HepG2 (cell line): Measurements from ENCODE around the gene CHL1. TPM values are rescaled to one million over a fixed set of nuclear protein-coding genes. Genes with fewer than 3 reads are reported as not detected.

Source experiments
- ATAC-seq: fragments of 200-7000 bp; cut with Tn5 transposase; 3 replicates; pipeline ENCODE4 v1.9.1; 2020; ENCODE audit warnings: mild to moderate bottlenecking, moderate library complexity
- BruUV-seq: library from RNA; stranded (reverse); fragments of 400-500 nt; replicated peaks from 2 replicates; lab custom pipeline; 2021; lab: Mats Ljungman, UMichigan
- CTCF ChIA-PET: fragments of 300-600 bp; formaldehyde crosslinking; extraction: SDS; loops from one replicate; lab custom pipeline; 2021; ENCODE audit warnings: low total read pairs, inconsistent platforms, low intra/inter-chr PET ratio; lab: Yijun Ruan, JAX
- POLR2A ChIA-PET: fragments of 350-600 bp; sonication (Branson Sonifier 250); formaldehyde crosslinking; loops from one replicate; lab custom pipeline; 2020; ENCODE audit warnings: antibody characterized with exemption, inconsistent platforms; lab: Yijun Ruan, JAX
- DNase-seq: peaks from one replicate; pipeline ENCODE4 v3.0.0-alpha.2; 2015; ENCODE audit warnings: low spot score
- FAIRE-seq: peaks from 3 replicates; lab custom pipeline; 2011; peaks lifted over from hg19 to GRCh38; lab: Jason Lieb, UNC
- H2AFZ ChIP-seq: one replicate; pipeline ENCODE4 v1.6.1; 2011; ENCODE audit warnings: low read length, inconsistent platforms
- H3K27ac ChIP-seq: fragments of 300-600 bp; 3 replicates; pipeline ENCODE4 v1.8.0; 2011; ENCODE audit warnings: mixed run types, mild to moderate bottlenecking, mixed read lengths, low read length, inconsistent platforms; ENCODE audit not compliant: insufficient read depth; ENCODE audit errors: extremely low read length
- H3K27me3 ChIP-seq, 2 experiments: fragments of 200-600 bp in 1 of 2; 2 replicates in 1 of 2; 3 replicates in 1 of 2; pipeline versions ENCODE4 v1.6.0 to v1.8.0; 2011; ENCODE audit warnings: low read length in 2 of 2, mild to moderate bottlenecking in 2 of 2, moderate library complexity in 2 of 2, inconsistent platforms in 1 of 2; ENCODE audit not compliant: insufficient read depth in 2 of 2, control insufficient read depth in 1 of 2
- H3K36me3 ChIP-seq, 2 experiments: fragments of 200-600 bp in 1 of 2; replicated peaks in 1 of 2; 2 replicates in 1 of 2; 3 replicates in 1 of 2; pipeline versions ENCODE4 v1.5.1 to v1.8.0; 2011; ENCODE audit warnings: low read length in 2 of 2, inconsistent platforms in 1 of 2; ENCODE audit not compliant: insufficient read depth in 2 of 2, control insufficient read depth in 1 of 2
- H3K4me1 ChIP-seq: 2 replicates; pipeline ENCODE4 v1.5.1; 2012; ENCODE audit warnings: low read length, inconsistent platforms; ENCODE audit not compliant: insufficient read depth
- H3K4me2 ChIP-seq: 2 replicates; pipeline ENCODE4 v1.6.0; 2011; ENCODE audit warnings: low read depth, low read length, inconsistent platforms
- H3K4me3 ChIP-seq, 3 experiments: fragments of 200-600 bp in 1 of 3; sonication (generic), shearing (Covaris generic) in 1 of 3; replicated peaks in 1 of 3; 2 replicates each; pipeline ENCODE4 v1.5.1; 2011 to 2016; ENCODE audit warnings: low read length in 3 of 3, inconsistent platforms in 2 of 3, low read depth in 2 of 3, mild to moderate bottlenecking in 2 of 3, control low read depth in 1 of 3, mixed read lengths in 1 of 3; ENCODE audit not compliant: insufficient read depth in 1 of 3
- H3K79me2 ChIP-seq: one replicate; pipeline ENCODE4 v1.6.1; 2011; ENCODE audit warnings: low read length, inconsistent platforms; ENCODE audit not compliant: insufficient read depth
- H3K9ac ChIP-seq: 2 replicates; pipeline ENCODE4 v1.6.0; 2011; ENCODE audit warnings: mild to moderate bottlenecking, low read depth, low read length, inconsistent platforms; ENCODE audit not compliant: insufficient read depth
- H3K9me3 ChIP-seq: 2 replicates; pipeline ENCODE4 v1.5.1; 2012; ENCODE audit warnings: mild to moderate bottlenecking, low read length
- H4K20me1 ChIP-seq: 2 replicates; pipeline ENCODE4 v1.6.0; 2011; ENCODE audit warnings: inconsistent platforms, mild to moderate bottlenecking, low read length, moderate library complexity; ENCODE audit not compliant: insufficient read depth
- CBX5 ChIP-seq: sonication (generic); formaldehyde crosslinking; IDR thresholded peaks from 2 replicates; pipeline ENCODE4 v1.4.0; 2020; ENCODE audit warnings: missing genetic modification reagents, borderline replicate concordance
- GTF2F1 ChIP-seq: fragments of 150-350 bp; IDR thresholded peaks from 2 replicates; pipeline ENCODE4 v1.6.1; 2014; ENCODE audit warnings: low read length
- HOXA7 ChIP-seq: sonication (generic); formaldehyde crosslinking; IDR thresholded peaks from 2 replicates; pipeline ENCODE4 v1.8.1; 2022; ENCODE audit warnings: mild to moderate bottlenecking, missing genetic modification reagents, moderate library complexity
- NR2F2 ChIP-seq: IDR thresholded peaks from 2 replicates; pipeline ENCODE4 v1.6.1; 2012; ENCODE audit warnings: low read depth, inconsistent platforms, borderline replicate concordance
- U2AF2 ChIP-seq: fragments of 200-400 bp; formaldehyde crosslinking; IDR thresholded peaks from 2 replicates; pipeline ENCODE4 v1.6.1; 2017; ENCODE audit warnings: low read depth, mild to moderate bottlenecking, low read length
- ZFP1 ChIP-seq: IDR thresholded peaks from 2 replicates; pipeline ENCODE4 v1.6.1; 2016
- ZNF331 ChIP-seq: sonication (generic); formaldehyde crosslinking; IDR thresholded peaks from 2 replicates; pipeline ENCODE4 v1.4.0; 2020; ENCODE audit warnings: missing genetic modification reagents
- ZNF607 ChIP-seq: sonication (generic); formaldehyde crosslinking; IDR thresholded peaks from 2 replicates; pipeline ENCODE4 v1.5.1; 2020; ENCODE audit warnings: missing genetic modification reagents, mild to moderate bottlenecking, borderline replicate concordance
- ZNF629 ChIP-seq: sonication (generic); formaldehyde crosslinking; conservative IDR thresholded peaks from 2 replicates; pipeline ENCODE4 v1.5.0; 2020; ENCODE audit warnings: missing genetic modification reagents
- WGBS: methylation state at CpG from one replicate; pipeline ENCODE4 v1.1.6; 2017; ENCODE audit warnings: low lambda C conversion rate; 5-methylcytosine and 5-hydroxymethylcytosine counted together
- in situ Hi-C: cut with HindIII; loops from 2 replicates; pipeline ENCODE4 v1.10.0; 2017; ENCODE audit warnings: low pct_unique_long_range_greater_than_20kb; ENCODE audit not compliant: extremely low pct_ligation_motif_present
- intact Hi-C: fragments of 100-400 bp; cut with micrococcal nuclease; formaldehyde crosslinking; loops from one replicate; pipeline ENCODE4 v1.10.0; 2022; ENCODE audit not compliant: unreplicated experiment
- polyA plus RNA-seq, 8 experiments: library from polyadenylated mRNA; depleted of rRNA in 3 of 8; stranded (reverse) in 7 of 8; unstranded in 1 of 8; fragments of >200 nt; fragmentation: Illumina TruSeq in 4 of 8; extraction: Trizol in 4 of 8; gene quantifications; 2 replicates each; pipeline versions ENCODE4 v1.2.1 to v1.2.3, GENCODE V29; 2011 to 2016; ENCODE audit warnings: low read depth in 4 of 8, missing spikeins in 1 of 8, mixed read lengths in 1 of 8; ENCODE audit not compliant: insufficient read depth in 1 of 8
- total RNA-seq, 5 experiments: library from RNA; depleted of rRNA; stranded (reverse); fragments of >200 nt; fragmentation: Illumina TruSeq; extraction: Trizol; gene quantifications; 2 replicates each; pipeline ENCODE4 v1.2.3, GENCODE V29; 2016; ENCODE audit warnings: low read depth in 1 of 5
- TF ChIP-seq, protein P1 (sequence below): sonication (generic); formaldehyde crosslinking; IDR thresholded peaks from 2 replicates; pipeline ENCODE4 v1.8.1; 2022; ENCODE audit warnings: mild to moderate bottlenecking, missing genetic modification reagents
- TF ChIP-seq, protein P2 (sequence below): sonication (generic); formaldehyde crosslinking; conservative IDR thresholded peaks from 2 replicates; pipeline ENCODE4 v1.8.0; 2022; ENCODE audit warnings: missing genetic modification reagents
- TF ChIP-seq, protein P3 (sequence below): IDR thresholded peaks from 2 replicates; pipeline ENCODE4 v1.6.1; 2016; ENCODE audit warnings: missing compliant biosample characterization, missing genetic modification reagents, borderline replicate concordance

Gene CHL1
- total and polyA plus RNA-seq, 2 of the 13 experiments (the other 11 are each of a cell fraction or from before 2014, with no cell fraction given): not detected

DNA sequence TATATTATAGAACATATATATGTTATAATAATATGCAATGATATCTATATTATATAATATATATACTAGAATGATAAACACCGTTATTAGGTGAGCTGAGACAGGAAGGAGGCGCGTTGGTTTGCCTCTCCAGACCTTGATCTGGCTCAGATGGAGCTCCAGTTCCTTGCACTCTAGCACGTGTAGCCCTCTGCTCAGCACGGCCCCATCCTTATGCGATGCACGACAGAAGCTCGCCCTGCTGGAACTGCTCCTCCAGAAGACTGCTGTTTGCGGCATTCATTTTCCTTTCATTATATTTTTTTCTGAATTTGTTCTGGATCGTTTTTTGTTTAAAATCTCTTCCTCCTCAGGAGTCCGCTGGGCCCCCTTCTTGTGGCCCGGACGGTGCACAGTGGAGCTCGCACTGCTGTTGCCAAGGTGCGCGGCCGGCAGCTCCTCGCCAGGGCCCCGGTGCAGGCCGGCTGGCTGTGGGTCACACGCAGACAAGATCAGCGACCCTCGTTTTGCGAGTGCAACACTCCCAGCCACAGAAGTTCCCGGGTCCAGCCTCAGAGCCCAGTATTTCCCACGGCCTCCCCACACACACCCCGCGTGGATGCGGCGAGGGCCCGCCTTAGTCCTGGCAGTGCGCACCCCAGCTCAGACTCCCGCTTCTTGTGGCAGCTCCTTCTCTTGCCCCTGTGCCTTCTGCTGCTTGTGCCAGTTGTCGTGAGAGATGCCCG, 112.2 kb downstream of the CHL1 start:
- H3K4me3 ChIP-seq: no peak overlapping the region
- no peaks in the 10 kb centered on the region for H4K20me1 ChIP-seq
- H3K79me2 ChIP-seq: no peaks in the 10 kb centered on the region
- no peaks in the 10 kb centered on the region for H3K36me3 ChIP-seq
- no peaks in the 10 kb centered on the region; the same call in 1 of the 2 replicates for H3K9me3 ChIP-seq
- no peak overlapping the region for H3K27ac ChIP-seq
- no peak overlapping the region for H3K9ac ChIP-seq
- H3K4me1 ChIP-seq: no peaks in the 10 kb centered on the region
- intact Hi-C loops (no loop called here), in situ Hi-C loops (no loop called here)
- FAIRE-seq (no peak), DNase-seq (no peak)
- no peak overlapping the region for H2AFZ ChIP-seq
- BruUV-seq: no TSS peak
- 42% methylated on average over 35 of the region's 35 CpGs for WGBS
- CTCF ChIA-PET: no interaction called here
- POLR2A ChIA-PET: no interaction called here
- no peak for TF ChIP-seq ZFP1 (CRISPR knock-in tag)
- TF ChIP-seq, protein P1, sequence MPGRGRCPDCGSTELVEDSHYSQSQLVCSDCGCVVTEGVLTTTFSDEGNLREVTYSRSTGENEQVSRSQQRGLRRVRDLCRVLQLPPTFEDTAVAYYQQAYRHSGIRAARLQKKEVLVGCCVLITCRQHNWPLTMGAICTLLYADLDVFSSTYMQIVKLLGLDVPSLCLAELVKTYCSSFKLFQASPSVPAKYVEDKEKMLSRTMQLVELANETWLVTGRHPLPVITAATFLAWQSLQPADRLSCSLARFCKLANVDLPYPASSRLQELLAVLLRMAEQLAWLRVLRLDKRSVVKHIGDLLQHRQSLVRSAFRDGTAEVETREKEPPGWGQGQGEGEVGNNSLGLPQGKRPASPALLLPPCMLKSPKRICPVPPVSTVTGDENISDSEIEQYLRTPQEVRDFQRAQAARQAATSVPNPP (CRISPR knock-in tag): no peak
- TF ChIP-seq, protein P2, sequence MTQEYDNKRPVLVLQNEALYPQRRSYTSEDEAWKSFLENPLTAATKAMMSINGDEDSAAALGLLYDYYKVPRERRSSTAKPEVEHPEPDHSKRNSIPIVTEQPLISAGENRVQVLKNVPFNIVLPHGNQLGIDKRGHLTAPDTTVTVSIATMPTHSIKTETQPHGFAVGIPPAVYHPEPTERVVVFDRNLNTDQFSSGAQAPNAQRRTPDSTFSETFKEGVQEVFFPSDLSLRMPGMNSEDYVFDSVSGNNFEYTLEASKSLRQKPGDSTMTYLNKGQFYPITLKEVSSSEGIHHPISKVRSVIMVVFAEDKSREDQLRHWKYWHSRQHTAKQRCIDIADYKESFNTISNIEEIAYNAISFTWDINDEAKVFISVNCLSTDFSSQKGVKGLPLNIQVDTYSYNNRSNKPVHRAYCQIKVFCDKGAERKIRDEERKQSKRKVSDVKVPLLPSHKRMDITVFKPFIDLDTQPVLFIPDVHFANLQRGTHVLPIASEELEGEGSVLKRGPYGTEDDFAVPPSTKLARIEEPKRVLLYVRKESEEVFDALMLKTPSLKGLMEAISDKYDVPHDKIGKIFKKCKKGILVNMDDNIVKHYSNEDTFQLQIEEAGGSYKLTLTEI (CRISPR knock-in tag): no peak
- TF ChIP-seq, all 625 proteins: peak for 0
- Histone ChIP-seq H3K4me2 (no peak overlapping the region), H3K27me3 (no peaks in the 10 kb centered on the region)
- no peak for ATAC-seq

DNA sequence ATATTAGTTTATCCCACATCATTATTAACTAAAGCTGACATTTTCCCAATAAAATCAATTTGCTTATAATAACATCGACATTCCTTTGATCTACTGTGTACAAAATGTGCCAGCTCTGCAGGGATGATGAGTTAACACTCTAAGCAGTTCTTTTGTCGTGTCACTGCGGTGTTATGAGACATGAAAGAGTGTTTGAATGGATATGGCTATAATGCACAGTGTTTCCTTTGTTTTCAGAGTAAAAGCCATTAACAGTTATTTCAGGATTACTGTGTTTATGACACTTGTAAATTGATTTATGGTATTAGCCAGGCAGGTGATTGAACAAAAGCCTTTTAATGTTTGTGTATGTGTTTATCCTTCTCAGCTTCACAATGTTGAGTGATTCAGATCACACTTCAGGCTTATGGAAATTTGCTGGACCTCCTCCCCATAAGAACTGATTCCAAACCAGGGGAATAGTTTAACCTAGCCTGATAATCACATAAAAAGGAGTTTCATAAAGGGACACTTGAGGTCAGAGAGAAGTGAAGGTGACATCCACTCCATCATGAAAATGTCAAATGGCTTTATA, 115.7 kb downstream of the CHL1 start:
- ChIA-PET POLR2A (no interaction called here), CTCF (no interaction called here)
- ATAC-seq: no peak
- no TSS peak for BruUV-seq
- intact Hi-C loops (no loop called here), in situ Hi-C loops (no loop called here)
- no peaks in the 10 kb centered on the region; the same call in 1 of the 2 replicates for H3K9me3 ChIP-seq
- no peaks in the 10 kb centered on the region for H4K20me1 ChIP-seq
- H3K27ac ChIP-seq: no peak overlapping the region
- no peak overlapping the region for H2AFZ ChIP-seq
- 0% methylated on average over 3 of the region's 3 CpGs for WGBS
- H3K4me1 ChIP-seq: no peaks in the 10 kb centered on the region
- H3K4me2 ChIP-seq: no peak overlapping the region
- no peak overlapping the region for H3K9ac ChIP-seq
- FAIRE-seq: no peak
- H3K27me3 ChIP-seq: no peaks in the 10 kb centered on the region
- H3K79me2 ChIP-seq: no peaks in the 10 kb centered on the region
- no peak overlapping the region for H3K4me3 ChIP-seq
- no peaks in the 10 kb centered on the region for H3K36me3 ChIP-seq
- no peak for DNase-seq
- no peak for TF ChIP-seq ZNF607 (CRISPR knock-in tag)
- TF ChIP-seq, protein P3, sequence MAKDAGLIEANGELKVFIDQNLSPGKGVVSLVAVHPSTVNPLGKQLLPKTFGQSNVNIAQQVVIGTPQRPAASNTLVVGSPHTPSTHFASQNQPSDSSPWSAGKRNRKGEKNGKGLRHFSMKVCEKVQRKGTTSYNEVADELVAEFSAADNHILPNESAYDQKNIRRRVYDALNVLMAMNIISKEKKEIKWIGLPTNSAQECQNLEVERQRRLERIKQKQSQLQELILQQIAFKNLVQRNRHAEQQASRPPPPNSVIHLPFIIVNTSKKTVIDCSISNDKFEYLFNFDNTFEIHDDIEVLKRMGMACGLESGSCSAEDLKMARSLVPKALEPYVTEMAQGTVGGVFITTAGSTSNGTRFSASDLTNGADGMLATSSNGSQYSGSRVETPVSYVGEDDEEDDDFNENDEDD: no peak
- no peak for TF ChIP-seq HOXA7 (CRISPR knock-in tag)
- no peak for TF ChIP-seq U2AF2
- TF ChIP-seq NR2F2: no peak
- TF ChIP-seq GTF2F1: no peak
- TF ChIP-seq ZNF629: no peak
- no peak for TF ChIP-seq ZNF331 (CRISPR knock-in tag)
- no peak for TF ChIP-seq CBX5 (CRISPR knock-in tag)
